ENCODE data around the gene PRELID2.

- TF ChIP-seq ELF4 (IDR thresholded peaks at IDR 0.05): no peak
- TF ChIP-seq SP1 (IDR thresholded peaks at IDR 0.05): no peak
- TF ChIP-seq TARDBP (IDR thresholded peaks at IDR 0.05): no peak
- no peak for TF ChIP-seq SUZ12 (IDR thresholded peaks at IDR 0.05)
- no peak for TF ChIP-seq FOXM1 (IDR thresholded peaks at IDR 0.05; ENCODE audit: borderline replicate concordance)
- no peak for TF ChIP-seq FOXK2 (IDR thresholded peaks at IDR 0.05)
- no peak for TF ChIP-seq NFRKB (IDR thresholded peaks at IDR 0.05)
- TF ChIP-seq ZNF384 (IDR thresholded peaks at IDR 0.05): no peak
- TF ChIP-seq ARNT (IDR thresholded peaks at IDR 0.05): no peak
Measured at GRCh38 chr5:145852990-145853389, 17.8 kb upstream of the PRELID2 start.

Data from HEK293T (cell line).